ENCODE results near the gene CACNA2D3.
"Not testable (repeated sequence)": the region's sequence is repeated elsewhere in the genome, so short reads cannot be mapped to it uniquely, and the experiment has no call there.

Gene CACNA2D3

GRCh38 chr3:54122324-54123002 is at the start of gene CACNA2D3:
Gene CACNA2D3, plus strand, starts transcription at chr3:54122552.
- no peak for DNase-seq (ENCODE audit: low read depth)

GRCh38 chr3:54073386-54073785 is 49.0 kb upstream of the CACNA2D3 start:
- no peak for DNase-seq (ENCODE audit: low read depth)

- DNase-seq (ENCODE audit: low read depth) = no peak
Observed at GRCh38 chr3:54079314-54079713, 43.0 kb upstream of the CACNA2D3 start.

- DNase-seq (ENCODE audit: low read depth) = no peak
Observed at GRCh38 chr3:54079730-54080325, 42.5 kb upstream of the CACNA2D3 start.

GRCh38 chr3:54083921-54084320 is 38.4 kb upstream of the CACNA2D3 start:
- DNase-seq (ENCODE audit: low read depth) = no peak

- no peak for DNase-seq (ENCODE audit: low read depth)
Observed at GRCh38 chr3:54085936-54086335, 36.4 kb upstream of the CACNA2D3 start.

- DNase-seq (ENCODE audit: low read depth) = no peak
Observed at GRCh38 chr3:54086652-54087405, 35.5 kb upstream of the CACNA2D3 start.

- DNase-seq (ENCODE audit: low read depth) = no peak
Observed at GRCh38 chr3:54087581-54088410, 34.6 kb upstream of the CACNA2D3 start.

GRCh38 chr3:54093491-54094248 is 28.7 kb upstream of the CACNA2D3 start:
- DNase-seq (ENCODE audit: low read depth) = no peak

- DNase-seq (ENCODE audit: low read depth) = no peak
Observed at GRCh38 chr3:54094926-54095325, 27.4 kb upstream of the CACNA2D3 start.

GRCh38 chr3:54099381-54099780 is 23.0 kb upstream of the CACNA2D3 start:
- no peak for DNase-seq (ENCODE audit: low read depth)

GRCh38 chr3:54104084-54104483 is 18.3 kb upstream of the CACNA2D3 start:
- no peak for DNase-seq (ENCODE audit: low read depth)

GRCh38 chr3:54116129-54116528 is 6.2 kb upstream of the CACNA2D3 start:
- DNase-seq (ENCODE audit: low read depth) = not testable (repeated sequence)

GRCh38 chr3:54120657-54121413 is 1.5 kb upstream of the CACNA2D3 start:
- DNase-seq (ENCODE audit: low read depth) = no peak

- no peak for DNase-seq (ENCODE audit: low read depth)
Observed at GRCh38 chr3:54121414-54122323, 683 bp upstream of the CACNA2D3 start.

GRCh38 chr3:54123003-54123775 is 837 bp downstream of the CACNA2D3 start:
- DNase-seq (ENCODE audit: low read depth) = no peak

- DNase-seq (ENCODE audit: low read depth) = no peak
Observed at GRCh38 chr3:54123776-54124196, 1.4 kb downstream of the CACNA2D3 start.

GRCh38 chr3:54125300-54125699 is 2.9 kb downstream of the CACNA2D3 start:
- DNase-seq (ENCODE audit: low read depth) = no peak

- no peak for DNase-seq (ENCODE audit: low read depth)
Observed at GRCh38 chr3:54126551-54126950, 4.2 kb downstream of the CACNA2D3 start.
